Testis (tissue), 3 donors: Measurements from ENCODE around the gene RPS3. TPM values are rescaled to one million over a fixed set of nuclear protein-coding genes. Genes with fewer than 3 reads are reported as not detected.

ENCODE experiments used
- DNase-seq: peaks from one replicate; pipeline ENCODE4 v3.0.0-alpha.2; 2019
- H3K27ac ChIP-seq, 2 donors: fragments of 200-600 bp; sonication (generic); one replicate each; pipeline ENCODE4 v1.5.1; 2019
- H3K27me3 ChIP-seq: fragments of 200-600 bp; sonication (generic); one replicate; pipeline ENCODE4 v1.5.1; 2019
- H3K36me3 ChIP-seq: fragments of 200-600 bp; sonication (generic); one replicate; pipeline ENCODE4 v1.5.1; 2017; ENCODE audit warnings: low read depth; ENCODE audit errors: missing control alignments
- H3K4me1 ChIP-seq: fragments of 200-600 bp; sonication (generic); one replicate; pipeline ENCODE4 v1.5.1; 2019
- H3K4me3 ChIP-seq, 2 donors: fragments of 200-600 bp; sonication (generic); one replicate each; pipeline ENCODE4 v1.5.1; 2017 to 2019
- H3K9me3 ChIP-seq: fragments of 200-600 bp; sonication (generic); one replicate; pipeline ENCODE4 v1.5.1; 2017
- CTCF ChIP-seq, 3 experiments: fragments of 450-650 bp in 2 of 3; fragments of 200-600 bp in 1 of 3; sonication (generic) in 1 of 3; IDR thresholded peaks; one replicate each; pipeline ENCODE4 v1.5.1; 2016 to 2019; ENCODE audit warnings: antibody characterized with exemption in 3 of 3, mild to moderate bottlenecking in 2 of 3, moderate library complexity in 1 of 3
- POLR2A ChIP-seq: fragments of 450-650 bp; IDR thresholded peaks from one replicate; pipeline ENCODE4 v1.6.1; 2017; ENCODE audit warnings: antibody characterized with exemption, mild to moderate bottlenecking, moderate library complexity
- WGBS, 2 donors: methylation state at CpG; one replicate each; pipeline ENCODE4 v1.1.5; 2018; 5-methylcytosine and 5-hydroxymethylcytosine counted together
- intact Hi-C: fragments of 100-400 bp; cut with DNase I; formaldehyde crosslinking; loops from one replicate; pipeline ENCODE4 v1.15.1; 2023; ENCODE audit warnings: low total_unique reads
- polyA plus RNA-seq: library from polyadenylated mRNA; stranded (reverse); fragments of 350-450 nt; fragmentation: Illumina TruSeq; extraction: RNeasy Lipid Tissue Mini Kit (QIAGEN cat#74804); gene quantifications from one replicate; pipeline ENCODE4 v1.2.3, GENCODE V29; 2014; ENCODE audit warnings: low read depth, low replicate concordance; ENCODE audit not compliant: insufficient read depth
- total RNA-seq, 2 donors: library from RNA; depleted of rRNA; stranded (reverse); fragments of >200 nt; gene quantifications; one replicate each; pipeline ENCODE4 v1.2.3, GENCODE V29; 2016

Gene RPS3
- total and polyA plus RNA-seq, 3 donors from 2014 or later = 464 to 1,294 (median 925) TPM

GRCh38 chr11:75389276-75389605 is 10.1 kb upstream of the RPS3 start:
- no peak overlapping the region for H3K27ac ChIP-seq
- no peaks in the 10 kb centered on the region for H3K9me3 ChIP-seq
- H3K36me3 ChIP-seq = no peaks in the 10 kb centered on the region
- 58 to 64% methylated on average over 11 of the region's 11 CpGs for WGBS, 2 donors
- no peaks in the 10 kb centered on the region for H3K27me3 ChIP-seq
- no peak for DNase-seq
- H3K4me3 ChIP-seq = no peak overlapping the region
- H3K4me1 ChIP-seq = peaks cover 6% of the 10 kb centered on the region
- TF ChIP-seq POLR2A = no peak
- TF ChIP-seq CTCF (IDR thresholded peaks at IDR 0.05) = no peak
- intact Hi-C loops = loop anchor here (10.0 kb wide), 2 partner anchors 54 to 104 kb away; no protein-coding TSS in a partner anchor

- TF ChIP-seq CTCF (IDR thresholded peaks at IDR 0.05) = no peak
- TF ChIP-seq POLR2A = no peak
Measured at GRCh38 chr11:75389925-75390324, 9.4 kb upstream of the RPS3 start.

GRCh38 chr11:75394085-75394840 is 5.1 kb upstream of the RPS3 start:
- intact Hi-C loops = no loop called here
- no peaks in the 10 kb centered on the region for H3K27me3 ChIP-seq
- no peaks in the 10 kb centered on the region for H3K36me3 ChIP-seq
- TF ChIP-seq CTCF (IDR thresholded peaks at IDR 0.05) = no peak
- TF ChIP-seq POLR2A = no peak
- no peak overlapping the region for H3K4me3 ChIP-seq
- DNase-seq = no peak
- WGBS, 2 donors = 72 to 90% methylated on average over 8 of the region's 8 CpGs
- H3K4me1 ChIP-seq = no peaks in the 10 kb centered on the region
- H3K27ac ChIP-seq = no peak overlapping the region
- H3K9me3 ChIP-seq = no peaks in the 10 kb centered on the region

More at GRCh38 chr11:75389925-75390324, 9.4 kb upstream of the RPS3 start:
- H3K9me3 ChIP-seq = no peaks in the 10 kb centered on the region
- H3K4me1 ChIP-seq = peaks cover 6% of the 10 kb centered on the region
- no peak for DNase-seq
- H3K4me3 ChIP-seq = no peak overlapping the region
- H3K27ac ChIP-seq = no peak overlapping the region
- H3K27me3 ChIP-seq = no peaks in the 10 kb centered on the region
- intact Hi-C loops = loop anchor here (10.0 kb wide), 2 partner anchors 55 to 105 kb away; no protein-coding TSS in a partner anchor
- 72 to 80% methylated on average over 7 of the region's 7 CpGs for WGBS, 2 donors
- H3K36me3 ChIP-seq = no peaks in the 10 kb centered on the region

- peak overlapping the region; percentile 90 to 99 for H3K4me3 ChIP-seq
- H3K36me3 ChIP-seq = no peaks in the 10 kb centered on the region
- H3K27me3 ChIP-seq = no peaks in the 10 kb centered on the region
- TF ChIP-seq POLR2A (no peak), CTCF (IDR thresholded peaks at IDR 0.05) (no peak)
- intact Hi-C loops = no loop called here
- peaks cover 17% of the 10 kb centered on the region for H3K4me1 ChIP-seq
- no peak overlapping the region for H3K27ac ChIP-seq
- DNase-seq = no peak
- 62 to 71% methylated on average over 8 of the region's 8 CpGs for WGBS, 2 donors
- H3K9me3 ChIP-seq = no peaks in the 10 kb centered on the region
Measured at GRCh38 chr11:75398906-75399305, 412 bp upstream of the RPS3 start.
